ENCODE data around the gene NT5E. TPM values are rescaled to one million over a fixed set of nuclear protein-coding genes. Genes with fewer than 3 reads are reported as not detected.
A peak's percentile ranks its signal among the peaks of the same experiment; 100 is the strongest.

The NT5E gene
- total RNA-seq, 1 experiment from 2014 or later: 0.81 TPM

- ChIA-PET CTCF (no interaction called here), POLR2A (no interaction called here)
- no peak overlapping the region for H3K27ac Mint-ChIP-seq
- no peaks in the 10 kb centered on the region for H3K36me3 Mint-ChIP-seq
- peaks cover 53% of the 10 kb centered on the region for H3K4me1 Mint-ChIP-seq
- TF ChIP-seq ZNF138 (CRISPR knock-in tag; conservative IDR thresholded peaks at IDR 0.05) (no peak), ZNF425 (CRISPR knock-in tag; conservative IDR thresholded peaks at IDR 0.05) (no peak), PREB (CRISPR knock-in tag; IDR thresholded peaks at IDR 0.05; ENCODE audit: borderline replicate concordance) (no peak), ERG (CRISPR knock-in tag; IDR thresholded peaks at IDR 0.05) (no peak)
- H3K4me3 Mint-ChIP-seq: no peak overlapping the region
- no peak for ATAC-seq
- peaks cover 7% of the 10 kb centered on the region for H3K9me3 Mint-ChIP-seq
- DNase-seq (ENCODE audit: low spot score): no peak
- peaks cover 2% of the 10 kb centered on the region; the same call in 1 of the 2 replicates for H3K27me3 Mint-ChIP-seq (ENCODE audit: low read depth)
Measured at GRCh38 chr6:85400331-85400730, 49.6 kb upstream of the NT5E start.

- Mint-ChIP-seq H3K27me3 (ENCODE audit: low read depth) (peaks cover 2% of the 10 kb centered on the region; the same call in 1 of the 2 replicates), H3K9me3 (peaks cover 7% of the 10 kb centered on the region), H3K36me3 (no peaks in the 10 kb centered on the region), H3K4me1 (peaks cover 53% of the 10 kb centered on the region), H3K27ac (0 out of 2 replicates have a peak overlapping the region, but pooled peaks have one; percentile 55), H3K4me3 (no peak overlapping the region)
- CTCF ChIA-PET: no interaction called here
- POLR2A ChIA-PET: no interaction called here
- TF ChIP-seq TEAD1 (CRISPR knock-in tag; IDR thresholded peaks at IDR 0.05) (no peak), SP1 (CRISPR knock-in tag; conservative IDR thresholded peaks at IDR 0.05) (no peak), ZNF425 (CRISPR knock-in tag; conservative IDR thresholded peaks at IDR 0.05) (no peak)
- ATAC-seq (no peak), DNase-seq (ENCODE audit: low spot score) (no peak)
Measured at GRCh38 chr6:85401186-85402021, 48.5 kb upstream of the NT5E start.

GRCh38 chr6:85402071-85402470 lies 47.8 kb upstream of the NT5E start:
- POLR2A ChIA-PET: no interaction called here
- no peak for TF ChIP-seq USF2 (CRISPR knock-in tag; IDR thresholded peaks at IDR 0.05)
- TF ChIP-seq ZNF232 (CRISPR knock-in tag; IDR thresholded peaks at IDR 0.05): no peak
- CTCF ChIA-PET: no interaction called here
- Mint-ChIP-seq H3K4me3 (no peak overlapping the region), H3K27ac (no peak overlapping the region), H3K9me3 (peaks cover 7% of the 10 kb centered on the region), H3K4me1 (peaks cover 53% of the 10 kb centered on the region), H3K27me3 (ENCODE audit: low read depth) (peaks cover 2% of the 10 kb centered on the region; the same call in 1 of the 2 replicates), H3K36me3 (no peaks in the 10 kb centered on the region)
- DNase-seq (ENCODE audit: low spot score) (no peak), ATAC-seq (no peak)

GRCh38 chr6:85402922-85403321 lies 47.0 kb upstream of the NT5E start:
- no peak overlapping the region for H3K27ac Mint-ChIP-seq
- POLR2A ChIA-PET: no interaction called here
- CTCF ChIA-PET: interaction anchor here (1.3 kb wide), 1 partner anchor 80 kb away, joined by 5 read pairs; no protein-coding TSS in a partner anchor
- peaks cover under 1% of the 10 kb centered on the region; the same call in 1 of the 2 replicates for H3K9me3 Mint-ChIP-seq
- no peak for TF ChIP-seq JUN (CRISPR knock-in tag; IDR thresholded peaks at IDR 0.05)
- TF ChIP-seq NR3C1 (CRISPR knock-in tag; conservative IDR thresholded peaks at IDR 0.05; ENCODE audit: low read depth): no peak
- no peak for TF ChIP-seq CBFB (CRISPR knock-in tag; IDR thresholded peaks at IDR 0.05; ENCODE audit: low read depth)
- no peak for TF ChIP-seq HMGA2 (CRISPR knock-in tag; IDR thresholded peaks at IDR 0.05)
- no peak for TF ChIP-seq TEAD1 (CRISPR knock-in tag; IDR thresholded peaks at IDR 0.05)
- no peak for TF ChIP-seq ZNF219 (CRISPR knock-in tag; IDR thresholded peaks at IDR 0.05; ENCODE audit: borderline replicate concordance)
- H3K4me3 Mint-ChIP-seq: no peak overlapping the region
- ATAC-seq: no peak
- H3K4me1 Mint-ChIP-seq: peaks cover 55% of the 10 kb centered on the region
- no peaks in the 10 kb centered on the region for H3K36me3 Mint-ChIP-seq
- no peak for DNase-seq (ENCODE audit: low spot score)
- peaks cover 2% of the 10 kb centered on the region; the same call in 1 of the 2 replicates for H3K27me3 Mint-ChIP-seq (ENCODE audit: low read depth)

Measured in WTC11 (cell line).